Mucosa of descending colon (tissue), 3 donors: ENCODE results near the gene WDR1. TPM values are rescaled to one million over a fixed set of nuclear protein-coding genes. Genes with fewer than 3 reads are reported as not detected.
A peak's percentile ranks its signal among the peaks of the same experiment; 100 is the strongest.

Experiments
- ATAC-seq: fragments of 200-7000 bp; cut with Tn5 transposase; one replicate; pipeline ENCODE4 v1.9.1; 2020; ENCODE audit warnings: mild to moderate bottlenecking, moderate library complexity
- DNase-seq, 3 donors: peaks; one replicate each; pipeline ENCODE4 v3.0.0-alpha.2; 2020
- H3K36me3 ChIP-seq: fragments of 200-600 bp; one replicate; pipeline ENCODE4 v1.8.0; 2021; ENCODE audit warnings: low read depth, mild to moderate bottlenecking
- H3K4me1 ChIP-seq: fragments of 200-600 bp; one replicate; pipeline ENCODE4 v1.8.0; 2021; ENCODE audit warnings: low read depth, mild to moderate bottlenecking
- H3K4me3 ChIP-seq: fragments of 200-600 bp; one replicate; pipeline ENCODE4 v1.8.0; 2021; ENCODE audit warnings: mild to moderate bottlenecking
- H3K9me3 ChIP-seq: fragments of 200-600 bp; one replicate; pipeline ENCODE4 v1.8.0; 2021; ENCODE audit warnings: mild to moderate bottlenecking
- CTCF ChIP-seq: fragments of 200-600 bp; IDR thresholded peaks from one replicate; pipeline ENCODE4 v1.8.0; 2022; ENCODE audit warnings: antibody characterized with exemption, mild to moderate bottlenecking
- intact Hi-C, 2 donors: fragments of 100-400 bp; cut with DNase I in 1 of 2; cut with micrococcal nuclease in 1 of 2; formaldehyde crosslinking; loops; one replicate each; pipeline versions ENCODE4 v1.11.0 to v1.11.1; 2022; cut with DNase I, micrococcal nuclease
- total RNA-seq, 3 donors: library from RNA; stranded (reverse); fragmentation: NEBNext Ultra II Directional in 2 of 3; extraction: Animal tissue kit (Norgen Biotek cat#: 25700) in 2 of 3; gene quantifications; one replicate each; pipeline versions ENCODE4 v1.2.1 to v1.2.4, GENCODE V29; 2021 to 2023
- donor health status: DM: no; HTN: no; CAD: no; lungs with moderate emphysema.
- donor health status: DM: no; HTN: no; CAD: no.
- donor health status: DM: no; HTN: yes; CAD: no.

The WDR1 gene
- total RNA-seq, 3 donors from 2014 or later, result 366 to 467 (median 380) TPM

- intact Hi-C loops, result no loop called here
- Histone ChIP-seq H3K9me3 (no peaks in the 10 kb centered on the region), H3K36me3 (no peaks in the 10 kb centered on the region), H3K4me3 (no peak overlapping the region), H3K4me1 (peaks cover 13% of the 10 kb centered on the region)
- no peak for ATAC-seq
- no peak for DNase-seq
- no peak for TF ChIP-seq CTCF
These were observed 2.7 kb upstream of the WDR1 start for GRCh38 chr4:10119278-10119677.

- no peaks in the 10 kb centered on the region for H3K36me3 ChIP-seq
- TF ChIP-seq CTCF, result no peak
- no peak overlapping the region for H3K4me3 ChIP-seq
- no peaks in the 10 kb centered on the region for H3K9me3 ChIP-seq
- intact Hi-C loops, result no loop called here
- peaks cover 17% of the 10 kb centered on the region for H3K4me1 ChIP-seq
- no peak for ATAC-seq
- DNase-seq, result no peak
These were observed 1.7 kb upstream of the WDR1 start for GRCh38 chr4:10118048-10119004.

- no peaks in the 10 kb centered on the region for H3K36me3 ChIP-seq
- TF ChIP-seq CTCF, result no peak
- intact Hi-C loops, result no loop called here
- peaks cover 23% of the 10 kb centered on the region for H3K4me1 ChIP-seq
- DNase-seq (peak in 2 of 3 donors; percentile 63 to 71), ATAC-seq (peak; percentile 6)
- no peaks in the 10 kb centered on the region for H3K9me3 ChIP-seq
- H3K4me3 ChIP-seq, result peak overlapping the region; percentile 84
These were observed 904 bp upstream of the WDR1 start for GRCh38 chr4:10117359-10118047.

- peak; percentile 87 to 93 (median 90) for DNase-seq
- no peaks in the 10 kb centered on the region for H3K9me3 ChIP-seq
- H3K4me1 ChIP-seq, result peaks cover 33% of the 10 kb centered on the region
- peak overlapping the region; percentile 84 for H3K4me3 ChIP-seq
- no peak for TF ChIP-seq CTCF
- peak; percentile 72 for ATAC-seq
- intact Hi-C loops, result no loop called here
- no peaks in the 10 kb centered on the region for H3K36me3 ChIP-seq
These were observed 616 bp downstream of the WDR1 start for GRCh38 chr4:10115797-10116568.

GRCh38 chr4:10115271-10115796 lies 1.3 kb downstream of the WDR1 start:
- Histone ChIP-seq H3K36me3 (no peaks in the 10 kb centered on the region), H3K9me3 (no peaks in the 10 kb centered on the region)
- no peak for ATAC-seq

More at GRCh38 chr4:10115271-10115796, 1.3 kb downstream of the WDR1 start:
- TF ChIP-seq CTCF, result no peak
- intact Hi-C loops, result no loop called here
- no peak for DNase-seq
- Histone ChIP-seq H3K4me1 (peaks cover 39% of the 10 kb centered on the region), H3K4me3 (peak overlapping the region; percentile 84)
